Smooth muscle cell (in vitro differentiated cells): ENCODE data around the gene SOX18. TPM values are rescaled to one million over a fixed set of nuclear protein-coding genes. Genes with fewer than 3 reads are reported as not detected.

Experiments used
- DNase-seq: peaks from one replicate; lab custom pipeline; 2025; ENCODE audit not compliant: unreplicated experiment; lab: John Stamatoyannopoulos, UW
- H2AFZ ChIP-seq: fragments of 200-600 bp; sonication (generic); 2 replicates; pipeline ENCODE4 v1.6.0; 2016; ENCODE audit warnings: antibody characterized with exemption, low read depth, mild to moderate bottlenecking
- H3F3A ChIP-seq: fragments of 200-600 bp; sonication (generic); 2 replicates; pipeline ENCODE4 v1.6.0; 2017; ENCODE audit warnings: antibody characterized with exemption, low read depth
- H3K27ac ChIP-seq: fragments of 200-600 bp; sonication (generic); 2 replicates; pipeline ENCODE4 v1.5.1; 2016; ENCODE audit warnings: low read depth, mild to moderate bottlenecking
- H3K27me3 ChIP-seq: fragments of 200-600 bp; sonication (generic); 2 replicates; pipeline ENCODE4 v1.6.1; 2016; ENCODE audit warnings: low read depth, mild to moderate bottlenecking
- H3K36me3 ChIP-seq: fragments of 200-600 bp; sonication (generic); 2 replicates; pipeline ENCODE4 v1.5.1; 2016; ENCODE audit warnings: low read depth
- H3K4me1 ChIP-seq: fragments of 200-600 bp; sonication (generic); 2 replicates; pipeline ENCODE4 v1.5.1; 2016; ENCODE audit warnings: low read depth
- H3K4me2 ChIP-seq: fragments of 200-600 bp; sonication (generic); 2 replicates; pipeline ENCODE4 v1.6.0; 2016; ENCODE audit warnings: mild to moderate bottlenecking
- H3K4me3 ChIP-seq: fragments of 200-600 bp; sonication (generic); 2 replicates; pipeline ENCODE4 v1.5.1; 2016; ENCODE audit warnings: mild to moderate bottlenecking
- H3K79me2 ChIP-seq: fragments of 200-600 bp; sonication (generic); 2 replicates; pipeline ENCODE4 v1.6.0; 2016; ENCODE audit warnings: low read depth, mild to moderate bottlenecking
- H3K9ac ChIP-seq: fragments of 200-600 bp; sonication (generic); 2 replicates; pipeline ENCODE4 v1.6.0; 2016; ENCODE audit warnings: low read depth
- H3K9me3 ChIP-seq: fragments of 200-600 bp; sonication (generic); replicated peaks from 2 replicates; pipeline ENCODE4 v1.5.1; 2016; ENCODE audit warnings: low read depth
- H4K20me1 ChIP-seq: fragments of 200-600 bp; sonication (generic); 2 replicates; pipeline ENCODE4 v1.6.0; 2016; ENCODE audit warnings: low read depth
- CTCF ChIP-seq: fragments of 200-600 bp; sonication (generic); IDR thresholded peaks from 2 replicates; pipeline ENCODE4 v1.5.1; 2017; ENCODE audit warnings: borderline replicate concordance, mild to moderate bottlenecking, antibody characterized with exemption; ENCODE audit not compliant: insufficient read depth, poor library complexity, severe bottlenecking
- WGBS: methylation state at CpG from one replicate; pipeline ENCODE4 v1.1.7; 2016; ENCODE audit warnings: low lambda C conversion rate; 5-methylcytosine and 5-hydroxymethylcytosine counted together
- polyA plus RNA-seq: library from polyadenylated mRNA; unstranded; fragments of >200 nt; fragmentation: Nextera tagmentation; extraction: Ambion mirVana; gene quantifications from 2 replicates; pipeline ENCODE4 v1.2.1, GENCODE V29; 2016
- total RNA-seq: library from RNA; depleted of rRNA; stranded (reverse); fragments of >200 nt; gene quantifications from 2 replicates; pipeline ENCODE4 v1.2.3, GENCODE V29; 2014

The SOX18 gene
- total and polyA plus RNA-seq, 2 experiments from 2014 or later, result 0.54 to 9.7 TPM

GRCh38 chr20:64071341-64072332, 22.2 kb upstream of the SOX18 start:
- Histone ChIP-seq H3K27ac (no peak overlapping the region), H3F3A (no peaks in the 10 kb centered on the region), H3K4me3 (no peak overlapping the region), H3K9ac (no peak overlapping the region), H3K27me3 (no peaks in the 10 kb centered on the region), H4K20me1 (no peaks in the 10 kb centered on the region), H2AFZ (no peak overlapping the region), H3K9me3 (no peaks in the 10 kb centered on the region), H3K36me3 (no peaks in the 10 kb centered on the region), H3K4me1 (no peaks in the 10 kb centered on the region), H3K4me2 (no peak overlapping the region), H3K79me2 (no peaks in the 10 kb centered on the region)
- DNase-seq, result no peak
- 94% methylated on average over 28 of the region's 30 CpGs for WGBS
- no peak for TF ChIP-seq CTCF

- no peak for DNase-seq
- Histone ChIP-seq H3K9me3 (no peaks in the 10 kb centered on the region), H2AFZ (no peak overlapping the region), H3K4me2 (no peak overlapping the region), H3K9ac (no peak overlapping the region), H3K4me1 (no peaks in the 10 kb centered on the region), H3K79me2 (no peaks in the 10 kb centered on the region), H3F3A (no peaks in the 10 kb centered on the region), H3K36me3 (no peaks in the 10 kb centered on the region), H3K4me3 (no peak overlapping the region), H3K27ac (no peak overlapping the region), H4K20me1 (no peaks in the 10 kb centered on the region), H3K27me3 (no peaks in the 10 kb centered on the region)
- WGBS, result 97% methylated on average over 31 of the region's 31 CpGs
- no peak for TF ChIP-seq CTCF
These were observed 21.0 kb upstream of the SOX18 start for GRCh38 chr20:64070244-64070993.

GRCh38 chr20:64069614-64070243, 20.3 kb upstream of the SOX18 start:
- Histone ChIP-seq H3K79me2 (no peaks in the 10 kb centered on the region), H3K4me2 (no peak overlapping the region), H3K4me1 (no peaks in the 10 kb centered on the region), H2AFZ (no peak overlapping the region), H3K4me3 (no peak overlapping the region), H3F3A (no peaks in the 10 kb centered on the region), H3K36me3 (no peaks in the 10 kb centered on the region), H4K20me1 (peaks cover under 1% of the 10 kb centered on the region), H3K9ac (no peak overlapping the region), H3K9me3 (no peaks in the 10 kb centered on the region), H3K27ac (no peak overlapping the region), H3K27me3 (no peaks in the 10 kb centered on the region)
- peak; percentile 72 for TF ChIP-seq CTCF
- WGBS, result 81% methylated on average over 14 of the region's 14 CpGs
- no peak for DNase-seq
